Measurements from ENCODE around the gene GHR. TPM values are rescaled to one million over a fixed set of nuclear protein-coding genes. Genes with fewer than 3 reads are reported as not detected.

The GHR gene
- total and polyA plus RNA-seq, 8 donors: 0.87 to 34.8 (median 7.8) TPM

DNA sequence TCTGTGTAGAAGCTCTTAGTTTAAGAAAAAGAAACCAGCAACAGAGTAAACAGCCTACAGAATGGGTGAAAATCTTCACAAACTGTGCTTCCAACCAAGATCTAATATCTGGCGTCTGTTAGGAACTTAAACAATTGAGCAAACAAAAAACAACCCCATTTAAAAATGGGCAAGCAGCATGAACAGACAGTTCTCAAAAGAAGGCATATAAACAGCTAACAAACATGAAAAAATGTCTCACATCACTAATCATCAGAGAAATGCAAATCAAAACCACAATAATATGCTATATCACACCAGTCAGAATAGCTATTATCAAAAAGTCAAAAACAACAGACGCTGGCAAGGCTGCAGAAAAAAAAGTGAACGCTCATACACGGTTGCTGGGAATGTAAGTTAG is 249.7 kb downstream of the GHR start:
- TF ChIP-seq, protein P1, sequence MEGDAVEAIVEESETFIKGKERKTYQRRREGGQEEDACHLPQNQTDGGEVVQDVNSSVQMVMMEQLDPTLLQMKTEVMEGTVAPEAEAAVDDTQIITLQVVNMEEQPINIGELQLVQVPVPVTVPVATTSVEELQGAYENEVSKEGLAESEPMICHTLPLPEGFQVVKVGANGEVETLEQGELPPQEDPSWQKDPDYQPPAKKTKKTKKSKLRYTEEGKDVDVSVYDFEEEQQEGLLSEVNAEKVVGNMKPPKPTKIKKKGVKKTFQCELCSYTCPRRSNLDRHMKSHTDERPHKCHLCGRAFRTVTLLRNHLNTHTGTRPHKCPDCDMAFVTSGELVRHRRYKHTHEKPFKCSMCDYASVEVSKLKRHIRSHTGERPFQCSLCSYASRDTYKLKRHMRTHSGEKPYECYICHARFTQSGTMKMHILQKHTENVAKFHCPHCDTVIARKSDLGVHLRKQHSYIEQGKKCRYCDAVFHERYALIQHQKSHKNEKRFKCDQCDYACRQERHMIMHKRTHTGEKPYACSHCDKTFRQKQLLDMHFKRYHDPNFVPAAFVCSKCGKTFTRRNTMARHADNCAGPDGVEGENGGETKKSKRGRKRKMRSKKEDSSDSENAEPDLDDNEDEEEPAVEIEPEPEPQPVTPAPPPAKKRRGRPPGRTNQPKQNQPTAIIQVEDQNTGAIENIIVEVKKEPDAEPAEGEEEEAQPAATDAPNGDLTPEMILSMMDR (IDR thresholded peaks at IDR 0.05): no peak
- TF ChIP-seq POLR2A (IDR thresholded peaks at IDR 0.05): no peak
- TF ChIP-seq EP300 (IDR thresholded peaks at IDR 0.05): no peak
- TF ChIP-seq POLR2AphosphoS5 (IDR thresholded peaks at IDR 0.05): no peak
- Histone ChIP-seq H3K4me1 (no peaks in the 10 kb centered on the region), H3K4me3 (no peak overlapping the region), H3K27ac (no peak overlapping the region), H3K27me3 (no peaks in the 10 kb centered on the region), H3K36me3 (no peaks in the 10 kb centered on the region), H3K9me3 (peaks cover 0 to 6% (median 0%) of the 10 kb centered on the region in 4 donors)
- no peak for DNase-seq
- intact Hi-C loops (cut with DNase I; ENCODE audit: low total_unique reads): no loop called here
- 87 to 95% (median 93%) methylated on average over 4 of the region's 4 CpGs for WGBS, 5 donors

DNA sequence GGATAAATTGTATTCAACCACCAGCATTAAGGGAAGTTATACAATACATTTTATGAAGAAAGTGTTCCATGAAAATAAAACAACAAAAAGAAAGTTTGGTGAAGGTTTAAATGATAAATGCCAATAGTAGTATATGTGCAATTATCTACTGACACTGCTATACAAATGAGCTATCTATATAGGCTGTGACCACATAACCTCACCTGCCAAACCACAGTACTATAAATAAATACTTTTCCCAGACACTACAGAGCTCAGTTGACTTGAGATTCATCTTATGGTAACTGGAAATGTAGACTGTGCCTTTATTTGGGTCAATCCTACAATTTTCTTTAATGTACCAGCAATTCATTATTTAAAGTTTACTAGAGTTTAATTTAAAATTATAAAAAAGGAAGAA is 252.4 kb downstream of the GHR start:
- no peak for DNase-seq
- Histone ChIP-seq H3K27ac (no peak overlapping the region), H3K4me3 (no peak overlapping the region), H3K27me3 (no peaks in the 10 kb centered on the region), H3K9me3 (peaks cover 0 to 6% (median 0%) of the 10 kb centered on the region in 4 donors), H3K4me1 (no peaks in the 10 kb centered on the region), H3K36me3 (no peaks in the 10 kb centered on the region)
- intact Hi-C loops (cut with DNase I; ENCODE audit: low total_unique reads): no loop called here
- TF ChIP-seq POLR2AphosphoS5 (IDR thresholded peaks at IDR 0.05) (no peak), EP300 (IDR thresholded peaks at IDR 0.05) (no peak), POLR2A (IDR thresholded peaks at IDR 0.05) (no peak)
- TF ChIP-seq, protein P1 (IDR thresholded peaks at IDR 0.05): no peak

- Histone ChIP-seq H3K9me3 (peaks cover 0 to 6% (median 0%) of the 10 kb centered on the region in 4 donors), H3K4me3 (no peak overlapping the region), H3K36me3 (no peaks in the 10 kb centered on the region), H3K27me3 (no peaks in the 10 kb centered on the region), H3K4me1 (no peaks in the 10 kb centered on the region), H3K27ac (no peak overlapping the region)
- TF ChIP-seq POLR2AphosphoS5 (IDR thresholded peaks at IDR 0.05) (no peak), POLR2A (IDR thresholded peaks at IDR 0.05) (no peak), EP300 (IDR thresholded peaks at IDR 0.05) (no peak)
- TF ChIP-seq, protein P1 (IDR thresholded peaks at IDR 0.05): no peak
- intact Hi-C loops (cut with DNase I; ENCODE audit: low total_unique reads): no loop called here
- no peak for DNase-seq
- 69 to 94% (median 83%) methylated on average over 1 of the region's 1 CpG for whole genome bisulfite sequencing, 5 donors
Measured at GRCh38 chr5:42676362-42676761, 253.1 kb downstream of the GHR start.

DNA sequence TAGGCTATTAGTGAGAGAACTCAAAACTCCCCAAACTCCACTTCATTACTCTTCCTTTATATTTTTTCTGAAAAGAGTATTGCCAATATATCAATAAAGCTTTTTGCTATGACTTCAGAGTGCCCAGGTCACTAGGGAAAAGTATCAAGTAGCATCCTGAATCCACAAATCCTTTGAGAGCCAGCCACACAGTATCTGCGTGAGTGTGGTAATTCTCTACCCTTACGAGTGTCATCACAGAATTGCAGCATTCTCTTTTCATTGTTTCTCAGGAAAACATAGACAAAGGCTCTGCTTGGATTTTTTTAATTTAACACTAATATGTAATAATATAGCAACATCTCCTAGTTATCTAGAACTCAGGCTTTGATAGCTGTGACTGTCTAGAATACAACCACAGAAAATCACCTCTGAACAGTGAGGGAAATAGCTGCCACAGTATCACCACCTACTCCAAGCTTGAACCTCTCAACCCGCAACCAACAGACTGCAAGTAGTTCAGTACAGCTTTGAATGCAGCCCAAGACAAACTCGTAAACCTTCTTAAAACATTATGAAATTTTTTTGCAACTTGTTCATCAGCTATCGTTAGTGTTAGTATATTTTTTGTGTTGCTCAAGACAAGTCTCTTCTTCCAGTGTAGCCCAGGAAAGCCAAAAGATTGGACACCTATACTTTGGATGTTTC is 254.1 kb downstream of the GHR start:
- H3K27me3 ChIP-seq: no peaks in the 10 kb centered on the region
- H3K4me1 ChIP-seq: no peaks in the 10 kb centered on the region
- no peak overlapping the region for H3K4me3 ChIP-seq
- WGBS, 5 donors: 88 to 93% (median 89%) methylated on average over 5 of the region's 5 CpGs
- DNase-seq: no peak
- H3K9me3 ChIP-seq: peaks cover 0 to 11% (median under 1%) of the 10 kb centered on the region in 4 donors
- TF ChIP-seq POLR2AphosphoS5 (IDR thresholded peaks at IDR 0.05): no peak
- TF ChIP-seq, protein P1 (IDR thresholded peaks at IDR 0.05): no peak
- TF ChIP-seq EP300 (IDR thresholded peaks at IDR 0.05): no peak
- TF ChIP-seq POLR2A (IDR thresholded peaks at IDR 0.05): no peak
- intact Hi-C loops (cut with DNase I; ENCODE audit: low total_unique reads): no loop called here
- no peak overlapping the region for H3K27ac ChIP-seq
- no peaks in the 10 kb centered on the region for H3K36me3 ChIP-seq

Data from stomach (tissue), 9 donors.